GM18861 (cell line): ENCODE results near the gene INPP5D.
"Not testable (repeated sequence)": the region's sequence is repeated elsewhere in the genome, so short reads cannot be mapped to it uniquely, and the experiment has no call there.

Experiments
- ATAC-seq: cut with Tn5 transposase; IDR thresholded peaks from one replicate; pipeline ENCODE4 v1.9.1; 2021; ENCODE audit not compliant: unreplicated experiment

Gene INPP5D

DNA sequence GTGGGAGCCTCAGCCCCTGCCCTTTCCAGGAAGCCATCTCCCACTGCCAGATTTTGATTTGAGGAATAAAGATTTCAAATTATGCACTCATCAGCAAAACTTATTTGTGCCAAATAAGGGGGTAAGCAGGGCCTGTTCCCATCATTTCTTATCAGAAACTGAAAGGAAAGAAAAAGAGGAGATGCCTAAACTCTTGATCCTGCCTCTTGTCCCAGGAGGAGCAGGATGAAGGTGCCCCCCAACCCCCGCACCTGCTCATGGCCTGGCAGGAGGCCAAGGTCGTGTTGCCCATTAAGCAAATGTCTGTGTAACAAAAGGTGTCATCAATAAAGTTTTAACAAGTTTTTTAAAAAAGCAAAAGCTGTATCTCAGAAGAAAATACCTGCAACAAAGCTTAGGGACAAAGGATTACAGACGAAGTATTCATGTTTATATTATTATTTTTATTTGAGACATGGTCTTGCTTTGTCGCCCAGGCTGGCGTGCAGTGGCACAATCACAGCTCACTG, 80.0 kb downstream of the INPP5D start:
- ATAC-seq: no peak

DNA sequence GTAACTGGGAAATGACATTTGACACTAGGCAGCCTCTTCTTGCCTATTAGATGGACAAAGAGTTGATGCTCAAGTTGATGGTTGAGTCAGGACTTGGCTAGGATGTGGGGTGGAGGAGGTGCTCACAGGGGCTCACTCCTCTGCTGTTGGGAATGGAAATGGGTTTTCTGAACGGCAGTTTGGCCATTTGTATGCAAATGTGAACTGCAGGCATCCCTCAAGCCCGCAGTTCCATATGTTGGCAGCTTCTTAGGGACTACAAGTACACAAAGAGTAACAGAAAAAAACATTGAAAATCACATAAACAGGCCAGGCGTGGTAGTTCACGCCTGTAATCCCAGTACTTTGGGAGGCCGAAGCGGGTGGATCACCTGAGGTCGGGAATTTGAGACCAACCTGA, 80.8 kb downstream of the INPP5D start:
- ATAC-seq: no peak

- no peak for ATAC-seq
These were observed 81.8 kb downstream of the INPP5D start for GRCh38 chr2:233141901-233142300.

DNA sequence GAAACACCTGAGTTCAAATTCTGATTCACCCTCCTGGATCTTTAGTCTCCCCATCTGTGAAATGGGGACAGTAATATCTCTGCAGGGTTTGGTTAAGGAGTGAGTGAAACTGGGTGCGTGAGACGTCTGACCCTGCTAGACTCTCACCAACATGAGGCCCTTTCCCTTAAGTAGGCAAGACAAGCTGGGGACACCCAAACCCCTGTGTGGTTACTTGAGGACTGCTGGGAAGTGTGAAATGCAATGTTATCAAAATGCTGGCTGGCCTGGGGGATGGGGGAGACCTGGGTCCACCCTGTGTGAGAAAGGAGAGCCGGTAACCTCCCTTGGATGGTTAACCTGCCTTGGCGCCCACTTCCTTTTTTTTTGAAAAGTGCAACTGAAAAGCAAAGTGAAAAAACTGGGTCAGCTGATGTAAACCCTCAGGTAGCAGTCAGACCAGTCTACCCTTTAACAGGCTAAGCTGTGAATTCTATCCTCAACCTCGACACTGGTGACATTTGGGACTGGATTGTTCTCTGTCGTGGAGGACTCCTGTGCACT, 82.3 kb downstream of the INPP5D start:
- ATAC-seq: peak; percentile 64

GRCh38 chr2:233143700-233144331, 83.7 kb downstream of the INPP5D start:
- ATAC-seq: no peak

- no peak for ATAC-seq
These were observed 85.6 kb downstream of the INPP5D start for GRCh38 chr2:233145726-233146125.

- ATAC-seq: no peak
These were observed 86.1 kb downstream of the INPP5D start for GRCh38 chr2:233146194-233146593.

- no peak for ATAC-seq
These were observed 87.1 kb downstream of the INPP5D start for GRCh38 chr2:233147136-233147828.

- ATAC-seq: no peak
These were observed 87.7 kb downstream of the INPP5D start for GRCh38 chr2:233147829-233148167.

- no peak for ATAC-seq
These were observed 88.2 kb downstream of the INPP5D start for GRCh38 chr2:233148354-233148753.

DNA sequence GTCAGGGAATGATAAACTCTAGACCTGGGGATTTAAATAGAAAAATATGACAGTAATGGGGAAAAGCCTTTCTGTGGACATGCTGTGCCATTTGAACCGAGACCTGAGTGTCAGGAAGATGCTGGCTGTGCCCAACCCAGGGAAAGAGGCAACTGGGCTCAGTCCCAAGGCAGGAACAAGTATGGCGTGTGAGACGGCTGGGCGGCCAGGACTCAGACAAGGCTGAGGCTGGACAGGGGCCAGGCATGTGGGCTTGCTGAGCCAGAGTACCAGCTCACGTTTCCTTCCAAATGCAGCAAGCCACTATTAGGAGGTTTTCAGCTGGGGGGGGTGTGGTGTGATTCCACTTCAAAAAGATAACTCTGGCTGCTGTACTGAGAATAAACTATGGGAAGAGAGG, 92.4 kb downstream of the INPP5D start:
- no peak for ATAC-seq

DNA sequence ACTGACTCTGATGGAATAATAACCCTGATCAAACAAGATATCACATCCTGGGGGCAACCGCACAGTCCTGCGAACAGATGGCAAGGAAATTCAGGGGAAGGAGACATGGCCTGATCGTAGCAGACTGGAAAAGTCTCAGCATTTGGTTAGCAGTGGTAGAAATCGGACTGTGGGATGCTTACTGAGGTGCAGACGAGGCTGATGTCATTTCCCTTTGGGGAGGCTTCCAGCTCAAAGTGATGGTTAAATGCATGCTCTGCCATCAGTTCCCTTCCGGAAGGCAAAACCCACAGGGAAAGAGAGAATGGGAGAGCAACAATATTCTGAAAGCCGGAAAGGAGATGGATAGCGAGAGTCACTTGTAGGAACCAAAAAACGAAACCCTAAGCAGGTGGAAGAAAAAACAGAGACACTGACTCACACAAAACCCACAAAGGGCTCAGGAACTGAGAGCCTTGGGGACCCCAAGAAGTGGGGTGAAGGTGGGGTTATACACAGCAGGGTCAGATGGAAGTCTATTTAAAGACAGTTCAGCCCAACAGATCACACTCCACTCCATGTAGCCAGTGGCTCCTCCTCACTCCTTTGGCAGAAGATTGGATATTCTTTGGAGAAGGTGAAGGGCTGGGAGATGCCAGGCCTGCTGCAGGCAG, 93.1 kb downstream of the INPP5D start:
- no peak for ATAC-seq

DNA sequence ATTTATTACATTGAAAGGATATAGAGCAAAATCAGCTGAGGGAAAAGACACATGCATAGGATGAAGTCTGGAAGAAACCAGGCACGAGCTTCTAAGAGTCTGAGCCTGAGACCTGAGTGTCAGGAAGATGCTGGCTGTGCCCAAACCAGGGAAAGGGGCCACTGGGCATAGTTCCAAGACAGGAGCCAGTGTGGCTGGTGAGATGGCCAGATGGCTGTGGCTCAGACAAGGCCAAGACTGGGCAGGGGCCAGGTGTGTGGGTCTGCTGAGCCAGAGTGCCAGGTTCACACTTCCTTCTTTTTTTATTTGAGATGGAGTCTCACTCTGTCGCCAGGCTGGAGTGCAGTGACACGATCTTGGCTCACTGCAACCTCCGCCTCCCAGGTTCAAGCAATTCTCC, 95.9 kb downstream of the INPP5D start:
- no peak for ATAC-seq

DNA sequence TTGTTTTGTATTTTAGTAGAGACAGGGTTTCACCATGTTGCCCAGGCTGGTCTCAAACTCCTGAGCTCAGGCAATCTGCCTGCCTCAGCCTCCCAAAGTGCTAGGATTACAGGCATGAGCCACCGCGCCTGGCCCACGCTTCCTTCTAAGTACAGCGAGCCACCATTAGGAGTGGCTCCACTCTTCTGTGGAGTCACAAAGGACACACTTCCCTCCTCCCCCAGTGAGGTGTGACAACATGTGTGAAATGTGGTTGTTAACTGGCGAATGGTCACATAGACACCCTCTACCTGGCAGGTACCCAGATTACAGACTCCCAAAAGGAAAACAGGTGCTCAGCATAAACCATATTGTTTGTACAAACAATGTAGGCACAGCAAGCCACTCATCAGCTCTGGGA, 96.3 kb downstream of the INPP5D start:
- not testable (repeated sequence) for ATAC-seq

DNA sequence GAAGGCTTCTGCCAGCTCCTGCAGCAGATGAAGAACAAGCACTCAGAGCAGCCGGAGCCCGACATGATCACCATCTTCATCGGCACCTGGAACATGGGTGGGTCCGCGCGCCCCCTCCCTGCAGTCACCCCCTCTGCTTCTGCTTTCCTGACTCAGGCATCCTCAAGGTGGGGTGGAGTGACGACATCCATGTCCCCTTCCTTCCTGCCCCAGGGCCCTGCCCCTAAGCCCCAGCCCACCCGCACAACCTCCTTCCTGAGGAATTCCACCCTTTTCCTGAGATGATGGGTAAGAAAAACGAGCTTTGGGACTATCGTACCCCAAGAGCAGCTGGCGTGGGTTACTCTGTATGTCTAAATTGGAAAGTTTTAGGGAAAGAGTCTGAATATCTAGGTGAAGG, 101.6 kb downstream of the INPP5D start:
- ATAC-seq: no peak

GRCh38 chr2:233162770-233163169, 102.6 kb downstream of the INPP5D start:
- ATAC-seq: no peak

DNA sequence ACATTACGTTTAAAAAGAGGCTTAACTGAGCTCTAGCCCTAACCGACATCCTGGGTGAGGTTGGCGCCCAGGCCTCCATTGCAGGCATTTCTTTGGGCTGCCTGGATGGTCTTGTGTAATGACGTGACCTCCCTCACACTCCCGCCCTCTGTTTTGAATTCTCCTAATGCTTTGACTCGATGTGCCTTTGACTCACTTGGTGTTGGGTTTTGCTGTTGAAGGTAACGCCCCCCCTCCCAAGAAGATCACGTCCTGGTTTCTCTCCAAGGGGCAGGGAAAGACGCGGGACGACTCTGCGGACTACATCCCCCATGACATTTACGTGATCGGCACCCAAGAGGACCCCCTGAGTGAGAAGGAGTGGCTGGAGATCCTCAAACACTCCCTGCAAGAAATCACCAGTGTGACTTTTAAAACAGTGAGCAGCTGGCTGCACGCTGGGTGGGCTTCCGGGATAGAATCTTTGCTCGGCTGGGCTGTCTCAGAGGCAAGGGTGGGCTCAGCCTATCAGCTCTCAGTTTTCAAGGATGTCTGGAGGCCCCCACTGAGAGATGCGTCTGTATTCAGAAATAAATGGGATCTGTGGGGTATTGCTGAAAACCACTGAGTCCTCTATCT, 103.5 kb downstream of the INPP5D start:
- no peak for ATAC-seq

DNA sequence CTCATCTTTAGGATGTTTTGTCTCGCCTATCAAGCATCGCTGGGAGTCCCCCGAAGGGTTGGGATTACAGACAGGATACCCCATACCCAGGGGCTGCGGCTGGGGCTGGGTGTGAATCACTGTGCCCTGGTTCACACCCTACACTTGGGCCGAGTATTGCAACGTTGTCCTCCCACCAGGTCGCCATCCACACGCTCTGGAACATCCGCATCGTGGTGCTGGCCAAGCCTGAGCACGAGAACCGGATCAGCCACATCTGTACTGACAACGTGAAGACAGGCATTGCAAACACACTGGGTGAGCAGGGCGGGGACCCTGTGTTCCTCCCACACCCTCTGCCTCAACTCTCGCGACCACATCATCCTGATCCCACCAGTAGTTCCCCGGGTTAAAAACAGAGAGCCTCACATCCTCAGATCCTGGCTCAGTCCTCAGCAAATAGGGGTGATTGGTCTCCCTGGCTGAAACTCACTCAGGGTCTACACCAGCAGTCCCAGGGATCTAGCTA, 104.0 kb downstream of the INPP5D start:
- no peak for ATAC-seq

- no peak for ATAC-seq
These were observed 104.8 kb downstream of the INPP5D start for GRCh38 chr2:233164967-233165366.

- no peak for ATAC-seq
These were observed 105.4 kb downstream of the INPP5D start for GRCh38 chr2:233165543-233165894.

- ATAC-seq: no peak
These were observed 105.9 kb downstream of the INPP5D start for GRCh38 chr2:233165895-233166661.
